SK-N-MC (cell line): ENCODE results near the gene MRGPRF.

ENCODE experiments used
- EZH2 ChIP-seq: fragments of 200-600 bp; sonication (generic); IDR thresholded peaks from one replicate; pipeline ENCODE4 v1.6.1; 2017; ENCODE audit warnings: antibody characterized with exemption
- FOXP2 ChIP-seq: optimal IDR thresholded peaks from 2 replicates; pipeline ENCODE3; 2011; ENCODE audit warnings: mild to moderate bottlenecking, moderate library complexity; ENCODE audit not compliant: insufficient read depth; ENCODE audit errors: extremely low read length, control extremely low read depth
- POLR2AphosphoS5 ChIP-seq: IDR thresholded peaks from 2 replicates; pipeline ENCODE4 v1.6.1; 2012; ENCODE audit warnings: mild to moderate bottlenecking, low read depth, low read length, borderline replicate concordance

DNA sequence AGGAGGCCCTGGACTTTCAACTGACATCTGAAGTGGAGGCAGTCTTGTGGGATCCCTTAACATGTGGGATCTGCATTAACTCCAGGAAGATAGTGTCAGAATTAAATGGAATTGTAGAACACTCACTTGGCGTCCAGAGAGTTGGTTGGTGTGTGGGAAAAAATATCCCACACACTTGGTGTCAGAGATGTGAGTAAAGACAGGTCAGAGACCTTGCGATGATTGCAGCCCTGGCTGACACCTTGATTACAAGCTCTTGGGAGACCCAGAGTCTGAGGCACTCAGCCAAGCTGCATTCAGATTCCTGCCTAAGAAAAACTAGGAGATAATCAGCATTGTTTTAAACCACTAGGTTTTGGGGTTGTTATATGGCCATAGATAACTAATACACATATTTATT, 28.5 kb upstream of the MRGPRF start:
- TF ChIP-seq POLR2AphosphoS5 (no peak), EZH2 (no peak), FOXP2 (no peak)
